GM19025 (cell line): Measurements from ENCODE around the gene TMEM14A.
"Not testable (repeated sequence)": the region's sequence is repeated elsewhere in the genome, so short reads cannot be mapped to it uniquely, and the experiment has no call there.

ENCODE experiments used
- ATAC-seq: cut with Tn5 transposase; IDR thresholded peaks from one replicate; pipeline ENCODE4 v1.9.1; 2021; ENCODE audit warnings: mild to moderate bottlenecking, low read depth, moderate library complexity; ENCODE audit not compliant: unreplicated experiment

The TMEM14A gene

GRCh38 chr6:52655941-52656340, 15.0 kb upstream of the TMEM14A start:
- ATAC-seq = not testable (repeated sequence)

GRCh38 chr6:52657870-52658269, 13.0 kb upstream of the TMEM14A start:
- ATAC-seq = no peak

- no peak for ATAC-seq
Measured at GRCh38 chr6:52661551-52661950, 9.4 kb upstream of the TMEM14A start.

GRCh38 chr6:52662031-52662430, 8.9 kb upstream of the TMEM14A start:
- no peak for ATAC-seq

- ATAC-seq = no peak
Measured at GRCh38 chr6:52663120-52663935, 7.6 kb upstream of the TMEM14A start.

GRCh38 chr6:52663936-52664185, 7.1 kb upstream of the TMEM14A start:
- no peak for ATAC-seq

- peak; percentile 89 for ATAC-seq
Measured at GRCh38 chr6:52664186-52664990, 6.5 kb upstream of the TMEM14A start.

- ATAC-seq = no peak
Measured at GRCh38 chr6:52664991-52665686, 5.8 kb upstream of the TMEM14A start.

- no peak for ATAC-seq
Measured at GRCh38 chr6:52666071-52666470, 4.8 kb upstream of the TMEM14A start.

GRCh38 chr6:52666523-52666922, 4.4 kb upstream of the TMEM14A start:
- no peak for ATAC-seq

- ATAC-seq = no peak
Measured at GRCh38 chr6:52667572-52667971, 3.3 kb upstream of the TMEM14A start.

- no peak for ATAC-seq
Measured at GRCh38 chr6:52671676-52672075, 763 bp downstream of the TMEM14A start.

GRCh38 chr6:52672412-52673025, 1.6 kb downstream of the TMEM14A start:
- ATAC-seq = no peak

GRCh38 chr6:52674666-52675065, 3.8 kb downstream of the TMEM14A start:
- no peak for ATAC-seq

GRCh38 chr6:52675372-52675771, 4.5 kb downstream of the TMEM14A start:
- no peak for ATAC-seq

GRCh38 chr6:52676631-52677030, 5.7 kb downstream of the TMEM14A start:
- not testable (repeated sequence) for ATAC-seq

- no peak for ATAC-seq
Measured at GRCh38 chr6:52681416-52681815, 10.5 kb downstream of the TMEM14A start.

- ATAC-seq = no peak
Measured at GRCh38 chr6:52686878-52687699, 16.2 kb downstream of the TMEM14A start.

- no peak for ATAC-seq
Measured at GRCh38 chr6:52689857-52690256, 18.9 kb downstream of the TMEM14A start.

GRCh38 chr6:52691718-52692117, 20.8 kb downstream of the TMEM14A start:
- ATAC-seq = no peak
